ENCODE measurements around the gene AGAP1.

Gene AGAP1

GRCh38 chr2:235492850-235493344, 946 bp upstream of the AGAP1 start:
- DNase-seq = no peak

- no peak for DNase-seq
Measured at GRCh38 chr2:235493402-235493774, 455 bp upstream of the AGAP1 start.

- no peak for DNase-seq
Measured at GRCh38 chr2:235494716-235495372, 1.0 kb downstream of the AGAP1 start.

GRCh38 chr2:235495373-235496238, 1.8 kb downstream of the AGAP1 start:
- no peak for DNase-seq

GRCh38 chr2:235496239-235496621, 2.4 kb downstream of the AGAP1 start:
- no peak for DNase-seq

GRCh38 chr2:235497096-235497495, 3.3 kb downstream of the AGAP1 start:
- DNase-seq = no peak

- no peak for DNase-seq
Measured at GRCh38 chr2:235498541-235498940, 4.7 kb downstream of the AGAP1 start.

GRCh38 chr2:235498946-235499812, 5.3 kb downstream of the AGAP1 start:
- no peak for DNase-seq

- DNase-seq = no peak
Measured at GRCh38 chr2:235500110-235500760, 6.4 kb downstream of the AGAP1 start.

GRCh38 chr2:235500761-235501672, 7.2 kb downstream of the AGAP1 start:
- no peak for DNase-seq

GRCh38 chr2:235501673-235502031, 7.8 kb downstream of the AGAP1 start:
- DNase-seq = no peak

- DNase-seq = no peak
Measured at GRCh38 chr2:235502336-235502735, 8.5 kb downstream of the AGAP1 start.

GRCh38 chr2:235504441-235505180, 10.8 kb downstream of the AGAP1 start:
- no peak for DNase-seq

- no peak for DNase-seq
Measured at GRCh38 chr2:235505181-235505741, 11.4 kb downstream of the AGAP1 start.

GRCh38 chr2:235506291-235506996, 12.6 kb downstream of the AGAP1 start:
- DNase-seq = no peak

GRCh38 chr2:235506997-235507615, 13.3 kb downstream of the AGAP1 start:
- DNase-seq = no peak

GRCh38 chr2:235507928-235508327, 14.1 kb downstream of the AGAP1 start:
- no peak for DNase-seq

GRCh38 chr2:235508371-235509160, 14.7 kb downstream of the AGAP1 start:
- DNase-seq = no peak

GRCh38 chr2:235510318-235510717, 16.5 kb downstream of the AGAP1 start:
- DNase-seq = no peak

Measured in activated CD4-positive, alpha-beta T cell treated with anti-CD3 and anti-CD28 coated beads, Interleukin-2, amount 50 U/mL, for 1 hour (primary cell).